Measurements from ENCODE around the gene CFAP58. TPM values are rescaled to one million over a fixed set of nuclear protein-coding genes. Genes with fewer than 3 reads are reported as not detected.
A peak's percentile ranks its signal among the peaks of the same experiment; 100 is the strongest.

The CFAP58 gene
- total RNA-seq, 2 experiments from 2014 or later = 0.60 to 0.64 TPM

GRCh38 chr10:104334965-104335650 is 18.5 kb upstream of the CFAP58 start:
- DNase-seq (no peak), ATAC-seq (no peak)
- H3K9me3 Mint-ChIP-seq (ENCODE audit: low read depth) = no peaks in the 10 kb centered on the region
- H3K4me1 Mint-ChIP-seq = peaks cover 72% of the 10 kb centered on the region
- H3K4me3 Mint-ChIP-seq = peak overlapping the region; percentile 93
- ChIA-PET CTCF (interaction anchor here (0.5 to 5.3 kb wide), 5 partner anchors 12 to 61 kb away, joined by 3 to 64 read pairs (median 9); no protein-coding TSS in a partner anchor), POLR2A (interaction anchor here (1.3 kb wide), 1 partner anchor 17 kb away, joined by 4 read pairs; no protein-coding TSS in a partner anchor)
- H3K36me3 Mint-ChIP-seq (ENCODE audit: low read depth) = peaks cover 25% of the 10 kb centered on the region
- H3K27ac Mint-ChIP-seq = peak overlapping the region; percentile 39
- intact Hi-C loops (cut with DNase I, micrococcal nuclease) = loop anchor here (5.0 kb wide), 2 partner anchors 213 to 418 kb away; partner anchors contain the start of genes SFR1 (in 2 of the 2) and STN1 (in 1 of the 2)
- no peaks in the 10 kb centered on the region for H3K27me3 Mint-ChIP-seq

GRCh38 chr10:104336821-104337467 is 16.7 kb upstream of the CFAP58 start:
- ChIA-PET CTCF (interaction anchor here (0.6 to 5.3 kb wide), 10 partner anchors 9 to 74 kb away, joined by 3 to 64 read pairs (median 4); no protein-coding TSS in a partner anchor), POLR2A (interaction anchor here (0.9 to 1.6 kb wide), 3 partner anchors 8 to 29 kb away, joined by 3 to 18 read pairs (median 4); no protein-coding TSS in a partner anchor)
- intact Hi-C loops (cut with DNase I, micrococcal nuclease) = loop anchor here (5.0 kb wide), 2 partner anchors 215 to 420 kb away; partner anchors contain the start of genes SFR1 (in 2 of the 2) and STN1 (in 1 of the 2)
- no peaks in the 10 kb centered on the region for H3K9me3 Mint-ChIP-seq (ENCODE audit: low read depth)
- peaks cover 25% of the 10 kb centered on the region for H3K36me3 Mint-ChIP-seq (ENCODE audit: low read depth)
- DNase-seq (no peak), ATAC-seq (no peak)
- peak overlapping the region; percentile 95 for H3K27ac Mint-ChIP-seq
- H3K27me3 Mint-ChIP-seq = no peaks in the 10 kb centered on the region
- H3K4me1 Mint-ChIP-seq = peaks cover 56% of the 10 kb centered on the region
- peak overlapping the region; percentile 93 for H3K4me3 Mint-ChIP-seq

GRCh38 chr10:104337521-104337984 is 16.1 kb upstream of the CFAP58 start:
- H3K4me3 Mint-ChIP-seq = peak overlapping the region; percentile 93
- peak overlapping the region; percentile 95 for H3K27ac Mint-ChIP-seq
- DNase-seq (no peak), ATAC-seq (peak; percentile 24)
- peaks cover 23% of the 10 kb centered on the region for H3K36me3 Mint-ChIP-seq (ENCODE audit: low read depth)
- no peaks in the 10 kb centered on the region for H3K9me3 Mint-ChIP-seq (ENCODE audit: low read depth)
- CTCF ChIA-PET = interaction anchor here (1.2 to 5.3 kb wide), 12 partner anchors 8 to 82 kb away, joined by 3 to 64 read pairs (median 6); partner anchors contain the start of gene CFAP58
- H3K27me3 Mint-ChIP-seq = no peaks in the 10 kb centered on the region
- intact Hi-C loops (cut with DNase I, micrococcal nuclease) = loop anchor here (5.0 kb wide), 2 partner anchors 215 to 420 kb away; partner anchors contain the start of genes SFR1 (in 2 of the 2) and STN1 (in 1 of the 2)
- POLR2A ChIA-PET = interaction anchor here (0.6 to 1.6 kb wide), 4 partner anchors 8 to 75 kb away, joined by 4 to 18 read pairs (median 8); no protein-coding TSS in a partner anchor
- H3K4me1 Mint-ChIP-seq = peaks cover 51% of the 10 kb centered on the region

GRCh38 chr10:104337985-104338735 is 15.5 kb upstream of the CFAP58 start, which contains the start of gene ITPRIP:
ITPRIP (minus strand) TSS chr10:104338465; CDS start chr10:104316051, 22,414 bp downstream.
- DNase-seq (peak; percentile 82), ATAC-seq (peak; percentile 78)
- POLR2A ChIA-PET = interaction anchor here (0.6 to 1.6 kb wide), 4 partner anchors 9 to 75 kb away, joined by 4 to 18 read pairs (median 8); no protein-coding TSS in a partner anchor
- Mint-ChIP-seq H3K36me3 (ENCODE audit: low read depth) (peaks cover 18% of the 10 kb centered on the region), H3K27ac (peak within 1 kb of the TSS; percentile 99), H3K4me3 (peak within 1 kb of the TSS; percentile 93), H3K9me3 (ENCODE audit: low read depth) (no peaks in the 10 kb centered on the region), H3K4me1 (peaks cover 45% of the 10 kb centered on the region), H3K27me3 (no peaks in the 10 kb centered on the region)
- intact Hi-C loops (cut with DNase I, micrococcal nuclease) = loop anchor here (1.0 to 5.0 kb wide), 7 partner anchors 9 to 421 kb away; partner anchors contain the start of genes SFR1 (in 2 of the 2), CFAP58 (in 1 of the 2) and STN1 (in 1 of the 2)
- CTCF ChIA-PET = interaction anchor here (0.6 to 5.3 kb wide), 19 partner anchors 9 to 528 kb away, joined by 3 to 64 read pairs (median 4); partner anchors contain the start of genes CFAP58 and SFR1

- Mint-ChIP-seq H3K4me1 (peaks cover 33% of the 10 kb centered on the region), H3K9me3 (ENCODE audit: low read depth) (no peaks in the 10 kb centered on the region), H3K4me3 (peak overlapping the region; percentile 93), H3K27me3 (no peaks in the 10 kb centered on the region), H3K27ac (peak overlapping the region; percentile 99), H3K36me3 (ENCODE audit: low read depth) (peaks cover 13% of the 10 kb centered on the region)
- ATAC-seq (no peak), DNase-seq (no peak)
- intact Hi-C loops (cut with DNase I, micrococcal nuclease) = loop anchor here (5.0 kb wide), 2 partner anchors 217 to 422 kb away; partner anchors contain the start of genes SFR1 (in 2 of the 2) and STN1 (in 1 of the 2)
- CTCF ChIA-PET = interaction anchor here (0.7 to 5.3 kb wide), 7 partner anchors 10 to 220 kb away, joined by 3 to 64 read pairs (median 4); no protein-coding TSS in a partner anchor
- POLR2A ChIA-PET = interaction anchor here (0.7 kb wide), 1 partner anchor 10 kb away, joined by 3 read pairs; no protein-coding TSS in a partner anchor
Measured at GRCh38 chr10:104339469-104340110, 14.0 kb upstream of the CFAP58 start.

- intact Hi-C loops (cut with DNase I, micrococcal nuclease) = no loop called here
- no peak for DNase-seq
- ATAC-seq = no peak
- peak overlapping the region; percentile 93 for H3K4me3 Mint-ChIP-seq
- peaks cover 10% of the 10 kb centered on the region for H3K36me3 Mint-ChIP-seq (ENCODE audit: low read depth)
- no peak overlapping the region for H3K27ac Mint-ChIP-seq
- peaks cover 28% of the 10 kb centered on the region for H3K4me1 Mint-ChIP-seq
- ChIA-PET POLR2A (interaction anchor here (0.7 kb wide), 1 partner anchor 10 kb away, joined by 3 read pairs; no protein-coding TSS in a partner anchor), CTCF (interaction anchor here (2.7 to 3.0 kb wide), 2 partner anchors 10 to 66 kb away, joined by 12 to 16 read pairs; no protein-coding TSS in a partner anchor)
- H3K9me3 Mint-ChIP-seq (ENCODE audit: low read depth) = no peaks in the 10 kb centered on the region
- no peaks in the 10 kb centered on the region for H3K27me3 Mint-ChIP-seq
Measured at GRCh38 chr10:104340111-104340526, 13.5 kb upstream of the CFAP58 start.

GRCh38 chr10:104340641-104341040 is 13.0 kb upstream of the CFAP58 start:
- no peaks in the 10 kb centered on the region for H3K27me3 Mint-ChIP-seq
- ChIA-PET POLR2A (no interaction called here), CTCF (interaction anchor here (0.7 to 2.3 kb wide), 8 partner anchors 9 to 67 kb away, joined by 3 to 19 read pairs (median 5); partner anchors contain the start of gene CFAP58)
- no peak overlapping the region for H3K27ac Mint-ChIP-seq
- intact Hi-C loops (cut with DNase I, micrococcal nuclease) = no loop called here
- ATAC-seq = no peak
- no peak for DNase-seq
- peaks cover 6% of the 10 kb centered on the region for H3K36me3 Mint-ChIP-seq (ENCODE audit: low read depth)
- H3K9me3 Mint-ChIP-seq (ENCODE audit: low read depth) = peaks cover 4% of the 10 kb centered on the region
- no peak overlapping the region for H3K4me3 Mint-ChIP-seq
- H3K4me1 Mint-ChIP-seq = peaks cover 26% of the 10 kb centered on the region

- Mint-ChIP-seq H3K27ac (no peak overlapping the region), H3K36me3 (ENCODE audit: low read depth) (no peaks in the 10 kb centered on the region), H3K27me3 (no peaks in the 10 kb centered on the region), H3K4me1 (peaks cover 24% of the 10 kb centered on the region), H3K4me3 (no peak overlapping the region), H3K9me3 (ENCODE audit: low read depth) (peaks cover 4% of the 10 kb centered on the region)
- ChIA-PET POLR2A (no interaction called here), CTCF (interaction anchor here (0.6 to 2.3 kb wide), 6 partner anchors 9 to 68 kb away, joined by 3 to 19 read pairs (median 3); no protein-coding TSS in a partner anchor)
- intact Hi-C loops (cut with DNase I, micrococcal nuclease) = no loop called here
- no peak for DNase-seq
- no peak for ATAC-seq
Measured at GRCh38 chr10:104342941-104343411, 10.7 kb upstream of the CFAP58 start.

GRCh38 chr10:104344219-104344618 is 9.4 kb upstream of the CFAP58 start:
- CTCF ChIA-PET = interaction anchor here (0.9 to 1.0 kb wide), 3 partner anchors 48 to 70 kb away, joined by 3 read pairs; no protein-coding TSS in a partner anchor

More at GRCh38 chr10:104344219-104344618, 9.4 kb upstream of the CFAP58 start:
- no peaks in the 10 kb centered on the region for H3K27me3 Mint-ChIP-seq
- H3K27ac Mint-ChIP-seq = no peak overlapping the region
- intact Hi-C loops (cut with DNase I, micrococcal nuclease) = no loop called here
- POLR2A ChIA-PET = no interaction called here
- peaks cover 22% of the 10 kb centered on the region for H3K4me1 Mint-ChIP-seq
- H3K36me3 Mint-ChIP-seq (ENCODE audit: low read depth) = no peaks in the 10 kb centered on the region
- H3K9me3 Mint-ChIP-seq (ENCODE audit: low read depth) = peaks cover 4% of the 10 kb centered on the region
- DNase-seq (no peak), ATAC-seq (no peak)
- H3K4me3 Mint-ChIP-seq = no peak overlapping the region

All from activated CD4-positive, alpha-beta T cell treated with anti-CD3 and anti-CD28 coated beads for 36 hours (primary cell).